ACC112 (cell line): Measurements from ENCODE around the gene GDF7.
A peak's percentile ranks its signal among the peaks of the same experiment; 100 is the strongest.

Experiments
- H2AFZ ChIP-seq: fragments of 200-600 bp; sonication (generic); one replicate; pipeline ENCODE4 v1.6.0; 2017; ENCODE audit warnings: antibody characterized with exemption, low read length; ENCODE audit not compliant: unreplicated experiment
- H3K27ac ChIP-seq: fragments of 200-600 bp; sonication (generic); 2 replicates; pipeline ENCODE4 v1.5.1; 2014; ENCODE audit warnings: low read depth, mild to moderate bottlenecking, antibody characterized with exemption, low read length, moderate library complexity
- H3K27me3 ChIP-seq: fragments of 200-600 bp; sonication (generic); 2 replicates; pipeline ENCODE4 v1.6.1; 2014; ENCODE audit warnings: mild to moderate bottlenecking, antibody characterized with exemption, low read length, moderate library complexity, mixed read lengths; ENCODE audit not compliant: insufficient read depth
- H3K36me3 ChIP-seq: fragments of 200-600 bp; sonication (generic); 2 replicates; pipeline ENCODE4 v1.6.1; 2016; ENCODE audit warnings: mild to moderate bottlenecking, antibody characterized with exemption, low read length, moderate library complexity, mixed read lengths; ENCODE audit not compliant: insufficient read depth
- H3K4me1 ChIP-seq: fragments of 200-600 bp; sonication (generic); one replicate; pipeline ENCODE4 v1.6.1; 2016; ENCODE audit warnings: low read length, mixed read lengths; ENCODE audit not compliant: insufficient read depth, unreplicated experiment, control insufficient read depth
- H3K4me3 ChIP-seq: fragments of 200-600 bp; sonication (generic); 2 replicates; pipeline ENCODE4 v1.5.1; 2014; ENCODE audit warnings: mild to moderate bottlenecking, low read depth, low read length
- H3K79me2 ChIP-seq: fragments of 200-600 bp; sonication (generic); one replicate; pipeline ENCODE4 v1.6.0; 2016; ENCODE audit warnings: low read length; ENCODE audit not compliant: control insufficient read depth, unreplicated experiment, insufficient read depth

Gene GDF7

GRCh38 chr2:20637147-20637546 lies 29.8 kb upstream of the GDF7 start:
- H3K4me1 ChIP-seq = peaks cover 28% of the 10 kb centered on the region
- H3K27me3 ChIP-seq = no peaks in the 10 kb centered on the region
- H3K79me2 ChIP-seq = no peaks in the 10 kb centered on the region
- no peak overlapping the region for H3K27ac ChIP-seq
- no peak overlapping the region for H3K4me3 ChIP-seq
- H2AFZ ChIP-seq = no peak overlapping the region
- H3K36me3 ChIP-seq = peaks cover 7% of the 10 kb centered on the region; the same call in 1 of the 2 replicates

GRCh38 chr2:20638014-20638413 lies 28.9 kb upstream of the GDF7 start:
- Histone ChIP-seq H3K27ac (no peak overlapping the region), H3K4me3 (no peak overlapping the region), H3K36me3 (peaks cover 7% of the 10 kb centered on the region; the same call in 1 of the 2 replicates), H3K4me1 (peaks cover 33% of the 10 kb centered on the region), H3K79me2 (no peaks in the 10 kb centered on the region), H2AFZ (no peak overlapping the region), H3K27me3 (no peaks in the 10 kb centered on the region)

GRCh38 chr2:20638646-20639430 lies 28.1 kb upstream of the GDF7 start:
- no peaks in the 10 kb centered on the region for H3K79me2 ChIP-seq
- H3K36me3 ChIP-seq = peaks cover 7% of the 10 kb centered on the region; the same call in 1 of the 2 replicates
- no peaks in the 10 kb centered on the region for H3K27me3 ChIP-seq
- H2AFZ ChIP-seq = no peak overlapping the region
- H3K4me3 ChIP-seq = no peak overlapping the region
- peaks cover 33% of the 10 kb centered on the region for H3K4me1 ChIP-seq
- H3K27ac ChIP-seq = no peak overlapping the region

- Histone ChIP-seq H3K27ac (peak overlapping the region; percentile 77; the same call in 1 of the 2 replicates), H3K27me3 (no peaks in the 10 kb centered on the region), H2AFZ (no peak overlapping the region), H3K79me2 (no peaks in the 10 kb centered on the region), H3K36me3 (0 out of 2 replicates have a peak, but pooled peaks cover 4% of the 10 kb centered on the region), H3K4me1 (peaks cover 18% of the 10 kb centered on the region), H3K4me3 (no peak overlapping the region)
These were observed 26.4 kb upstream of the GDF7 start for GRCh38 chr2:20640411-20641122.

- no peaks in the 10 kb centered on the region for H3K27me3 ChIP-seq
- no peaks in the 10 kb centered on the region for H3K79me2 ChIP-seq
- H3K4me1 ChIP-seq = peaks cover 17% of the 10 kb centered on the region
- 0 out of 2 replicates have a peak, but pooled peaks cover 4% of the 10 kb centered on the region for H3K36me3 ChIP-seq
- no peak overlapping the region for H2AFZ ChIP-seq
- H3K27ac ChIP-seq = peak overlapping the region; percentile 77
- H3K4me3 ChIP-seq = no peak overlapping the region
These were observed 25.6 kb upstream of the GDF7 start for GRCh38 chr2:20641123-20641985.

- Histone ChIP-seq H3K4me3 (no peak overlapping the region), H3K79me2 (peaks cover under 1% of the 10 kb centered on the region), H3K27ac (peak overlapping the region; percentile 74), H2AFZ (no peak overlapping the region), H3K4me1 (peaks cover 17% of the 10 kb centered on the region), H3K27me3 (no peaks in the 10 kb centered on the region), H3K36me3 (0 out of 2 replicates have a peak, but pooled peaks cover 4% of the 10 kb centered on the region)
These were observed 24.6 kb upstream of the GDF7 start for GRCh38 chr2:20642055-20642971.

GRCh38 chr2:20643060-20643459 lies 23.9 kb upstream of the GDF7 start:
- no peak overlapping the region for H3K4me3 ChIP-seq
- no peak overlapping the region for H2AFZ ChIP-seq
- peaks cover 8% of the 10 kb centered on the region for H3K79me2 ChIP-seq
- 0 out of 2 replicates have a peak, but pooled peaks cover 4% of the 10 kb centered on the region for H3K36me3 ChIP-seq
- peaks cover 17% of the 10 kb centered on the region for H3K4me1 ChIP-seq
- no peak overlapping the region for H3K27ac ChIP-seq
- no peaks in the 10 kb centered on the region for H3K27me3 ChIP-seq

GRCh38 chr2:20643826-20644225 lies 23.1 kb upstream of the GDF7 start:
- H3K4me1 ChIP-seq = peaks cover 18% of the 10 kb centered on the region
- H3K79me2 ChIP-seq = peaks cover 14% of the 10 kb centered on the region
- no peak overlapping the region for H3K27ac ChIP-seq

GRCh38 chr2:20645301-20645701 lies 21.6 kb upstream of the GDF7 start:
- H3K79me2 ChIP-seq = peaks cover 29% of the 10 kb centered on the region
- no peak overlapping the region for H3K4me3 ChIP-seq
- H3K27ac ChIP-seq = no peak overlapping the region
- no peaks in the 10 kb centered on the region for H3K27me3 ChIP-seq
- no peaks in the 10 kb centered on the region for H3K36me3 ChIP-seq
- no peak overlapping the region for H2AFZ ChIP-seq
- H3K4me1 ChIP-seq = peaks cover 33% of the 10 kb centered on the region

More at GRCh38 chr2:20643826-20644225, 23.1 kb upstream of the GDF7 start:
- H3K36me3 ChIP-seq = 0 out of 2 replicates have a peak, but pooled peaks cover 4% of the 10 kb centered on the region
- no peaks in the 10 kb centered on the region for H3K27me3 ChIP-seq
- H2AFZ ChIP-seq = no peak overlapping the region
- no peak overlapping the region for H3K4me3 ChIP-seq
